HG03175 (cell line): Measurements from ENCODE around the gene ADAMTS9.
A peak's percentile ranks its signal among the peaks of the same experiment; 100 is the strongest.

Experiments used
- ATAC-seq: cut with Tn5 transposase; IDR thresholded peaks from one replicate; pipeline ENCODE4 v1.9.1; 2021; ENCODE audit warnings: mild to moderate bottlenecking, moderate library complexity; ENCODE audit not compliant: unreplicated experiment

ADAMTS9 gene

DNA sequence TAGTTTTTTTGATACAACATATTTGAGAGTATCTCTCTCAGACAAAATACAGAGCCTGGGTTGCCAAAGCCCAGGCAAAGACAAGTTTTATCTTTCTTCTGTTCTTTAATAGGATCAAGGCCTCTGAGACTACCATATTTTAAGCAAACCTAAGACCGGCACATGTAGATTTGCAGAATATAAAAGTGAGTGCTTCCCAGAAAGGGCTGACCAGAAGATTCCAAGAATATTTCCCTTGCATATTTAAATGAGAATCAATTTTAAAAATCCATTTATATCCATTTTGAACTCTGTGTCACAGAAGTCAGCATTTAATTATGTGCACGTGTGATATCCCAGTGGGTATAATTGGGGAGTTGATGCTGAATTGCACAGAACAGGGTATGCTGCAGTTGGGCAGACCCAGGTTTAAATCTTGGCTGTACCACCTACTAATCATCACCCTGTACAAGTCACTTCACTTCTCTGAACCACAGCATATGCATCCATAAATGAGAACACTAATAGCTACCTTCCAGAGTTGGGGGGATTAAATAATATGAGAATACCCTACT, 191.9 kb downstream of the ADAMTS9 start:
- ATAC-seq: no peak

DNA sequence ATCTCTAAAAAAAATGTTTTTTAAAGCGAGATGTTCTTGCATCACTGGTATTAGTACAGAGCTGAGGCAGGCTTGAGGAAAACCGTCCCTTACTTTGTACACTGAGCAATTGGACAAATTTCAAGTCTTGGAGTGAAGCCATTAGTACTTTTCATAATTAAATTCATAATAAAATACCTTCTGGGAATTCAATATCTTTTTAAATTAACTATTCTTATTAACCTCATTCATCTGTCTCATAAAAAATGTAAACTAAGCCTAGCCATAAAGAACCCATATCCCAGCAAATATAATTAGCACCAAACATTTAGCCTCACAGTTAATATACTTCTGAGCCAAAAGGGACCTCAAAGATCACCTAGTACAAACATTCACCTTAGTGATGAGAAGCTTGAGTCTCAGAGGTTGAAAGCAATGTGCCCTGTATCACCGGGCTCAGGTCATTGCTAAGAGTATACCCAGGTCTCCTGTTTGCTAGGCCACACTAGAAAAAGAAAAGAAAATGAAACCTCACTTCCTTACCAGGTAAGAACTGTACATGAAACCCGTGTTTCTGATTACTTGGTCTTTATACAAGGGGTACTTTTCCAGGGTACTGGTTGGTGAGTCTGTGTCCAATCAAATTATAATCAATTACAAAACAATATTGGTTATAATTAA, 192.5 kb downstream of the ADAMTS9 start:
- no peak for ATAC-seq

GRCh38 chr3:64494526-64494925, 193.3 kb downstream of the ADAMTS9 start:
- ATAC-seq: no peak

DNA sequence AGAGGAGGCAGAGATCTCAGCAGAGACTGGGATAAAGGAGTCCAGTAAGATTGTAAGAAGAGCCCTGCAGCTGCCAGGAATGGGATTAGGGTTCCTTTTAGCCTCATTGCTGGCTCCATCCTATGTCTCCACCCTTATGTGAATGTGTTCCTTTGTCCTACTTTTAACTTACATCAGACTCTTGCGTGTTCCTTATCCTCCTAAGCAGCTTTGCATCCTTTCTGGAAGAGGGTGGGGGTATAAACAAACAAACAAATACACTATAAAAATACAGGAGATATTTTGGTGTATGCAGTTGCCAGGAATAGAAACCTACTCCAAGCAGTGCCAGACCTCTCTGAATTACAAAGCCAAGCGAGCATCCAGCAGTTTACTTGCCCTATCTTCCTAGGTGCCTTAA, 194.7 kb downstream of the ADAMTS9 start:
- ATAC-seq: no peak

- no peak for ATAC-seq
Observed at GRCh38 chr3:64491843-64492242, 196.0 kb downstream of the ADAMTS9 start.

DNA sequence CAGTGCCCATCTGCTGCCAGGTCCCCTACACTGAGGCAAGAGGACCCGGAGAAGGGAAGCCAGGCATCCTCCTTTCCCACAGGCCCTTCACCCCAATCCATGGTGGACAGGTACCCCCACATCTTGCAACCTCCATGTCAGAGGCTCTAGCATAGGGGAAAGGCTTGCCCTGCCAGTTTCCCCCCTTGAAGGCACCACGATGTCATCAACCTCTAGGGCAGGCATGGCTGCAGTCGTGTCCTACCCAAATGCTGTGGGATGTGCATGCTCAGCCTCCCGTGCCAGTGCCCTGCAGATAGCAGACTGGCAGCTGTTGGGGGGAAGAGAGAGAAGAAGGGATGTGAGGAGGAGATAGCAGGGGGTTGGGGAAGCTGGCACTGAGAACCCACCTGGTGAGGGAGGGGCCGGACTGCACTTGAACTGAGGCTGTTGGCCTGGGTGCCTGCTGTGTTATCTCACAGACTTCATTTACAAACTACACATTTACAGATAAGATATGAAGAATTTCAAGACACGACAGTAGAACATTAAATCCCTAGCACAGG, 197.5 kb downstream of the ADAMTS9 start:
- ATAC-seq: no peak

DNA sequence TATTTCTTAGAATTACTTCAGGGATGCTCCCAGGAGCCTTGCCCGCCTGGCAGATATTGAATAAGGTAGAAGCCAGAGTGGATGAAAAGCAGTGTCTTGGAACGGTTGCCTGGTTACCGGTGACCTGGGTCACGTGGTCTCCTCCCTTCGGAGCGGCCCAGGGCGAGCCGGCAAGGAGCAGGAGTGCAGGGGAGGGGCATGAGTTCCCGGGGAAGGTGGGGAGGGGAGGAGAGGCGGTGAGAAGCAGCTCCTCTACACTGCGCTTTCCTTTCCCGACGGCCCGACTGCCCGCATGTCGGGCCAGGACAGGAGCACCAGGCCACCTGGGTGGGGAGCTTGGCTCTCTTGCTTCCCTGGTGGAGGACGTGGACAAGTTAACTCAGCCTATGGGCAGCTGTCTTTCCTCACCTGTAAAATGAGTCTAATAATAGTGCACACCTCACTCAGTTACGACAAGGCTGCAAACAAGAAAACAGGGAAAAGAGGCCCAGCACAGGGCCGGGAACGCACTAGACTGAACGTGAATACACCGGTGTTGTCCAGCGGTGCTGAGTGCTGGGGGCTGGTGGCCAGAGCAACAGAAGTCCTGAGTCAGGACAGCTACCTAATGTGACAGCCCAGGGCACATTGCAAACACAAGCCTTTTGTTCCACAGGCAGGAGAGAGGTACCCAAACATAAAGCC, 198.3 kb downstream of the ADAMTS9 start:
- ATAC-seq: no peak

DNA sequence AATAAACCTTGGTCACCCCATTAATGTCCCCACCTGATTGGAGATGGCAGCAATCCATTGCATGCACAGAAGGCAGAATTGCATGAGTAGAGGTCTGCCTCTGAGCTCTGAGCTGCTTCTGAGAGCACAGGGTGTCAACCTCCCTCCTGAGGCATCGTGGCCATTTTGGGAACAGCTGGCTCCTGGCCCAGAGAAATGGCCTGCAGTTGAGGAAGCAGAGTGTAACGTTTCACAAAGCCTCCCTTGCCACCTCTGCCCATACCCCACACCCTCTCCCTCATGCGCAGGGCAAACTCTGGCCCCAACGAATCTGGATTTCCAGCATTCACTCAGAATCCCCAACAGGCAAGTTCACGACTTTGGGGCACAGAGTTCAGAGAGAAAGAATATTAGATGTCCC, 198.9 kb downstream of the ADAMTS9 start:
- ATAC-seq: no peak

GRCh38 chr3:64484289-64484992, 203.4 kb downstream of the ADAMTS9 start:
- ATAC-seq: peak; percentile 98

DNA sequence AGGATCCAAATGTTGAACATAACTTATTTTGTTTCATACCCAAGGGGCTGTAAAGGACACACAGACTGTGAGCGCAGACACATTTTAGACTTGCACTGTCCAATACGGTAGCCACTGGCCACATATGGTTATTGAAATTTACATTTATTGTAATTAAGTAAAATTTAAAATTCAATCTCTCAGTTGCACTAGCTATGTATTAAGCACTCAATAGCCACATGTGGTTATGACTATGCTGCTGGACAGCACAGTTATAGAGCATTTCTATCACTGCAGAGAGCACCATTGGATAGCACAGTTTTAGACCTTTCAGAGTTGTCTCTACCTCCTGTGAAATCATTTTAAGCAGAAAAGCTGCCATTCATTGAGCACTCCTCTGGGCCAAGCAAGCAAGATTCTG, 204.3 kb downstream of the ADAMTS9 start:
- ATAC-seq: no peak

DNA sequence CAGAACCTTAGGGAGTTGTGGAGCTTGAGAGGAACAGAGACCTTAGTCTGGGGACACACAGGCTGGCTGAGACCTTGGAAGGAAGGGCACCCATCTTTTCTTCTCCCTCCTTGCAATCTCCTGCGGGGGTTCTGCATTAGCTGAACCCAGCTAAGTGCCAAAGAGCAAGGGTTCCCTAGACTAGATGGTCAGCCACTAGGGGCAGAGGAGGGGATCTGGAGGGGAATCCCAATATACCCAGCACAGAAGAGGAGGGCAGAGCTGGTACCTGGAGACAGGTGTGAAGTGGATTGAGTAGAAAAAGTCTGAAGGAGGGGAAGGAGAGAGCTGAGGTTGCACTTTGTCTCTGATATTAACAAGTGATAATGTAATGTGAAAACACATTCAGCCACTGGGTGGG, 212.8 kb downstream of the ADAMTS9 start:
- no peak for ATAC-seq

GRCh38 chr3:64473466-64473865, 214.3 kb downstream of the ADAMTS9 start:
- ATAC-seq: no peak

- ATAC-seq: no peak
Observed at GRCh38 chr3:64470436-64470835, 217.4 kb downstream of the ADAMTS9 start.

- ATAC-seq: no peak
Observed at GRCh38 chr3:64467255-64467944, 220.4 kb downstream of the ADAMTS9 start.
